Hematopoietic multipotent progenitor cell (in vitro differentiated cells): ENCODE results near the gene TMEM255B. TPM values are rescaled to one million over a fixed set of nuclear protein-coding genes. Genes with fewer than 3 reads are reported as not detected.
"Not testable (repeated sequence)": the region's sequence is repeated elsewhere in the genome, so short reads cannot be mapped to it uniquely, and the experiment has no call there.

Source experiments
- DNase-seq, 3 donors: peaks; one replicate each; pipeline ENCODE4 v3.0.0-alpha.2; 2011 to 2015; ENCODE audit warnings: low read depth in 2 of 3, low spot score in 2 of 3
- total RNA-seq: library from RNA; depleted of rRNA; stranded (reverse); fragments of >200 nt; gene quantifications from one replicate; pipeline ENCODE4 v1.2.3, GENCODE V29; 2012

The TMEM255B gene
- total RNA-seq, result 0.54 TPM

DNA sequence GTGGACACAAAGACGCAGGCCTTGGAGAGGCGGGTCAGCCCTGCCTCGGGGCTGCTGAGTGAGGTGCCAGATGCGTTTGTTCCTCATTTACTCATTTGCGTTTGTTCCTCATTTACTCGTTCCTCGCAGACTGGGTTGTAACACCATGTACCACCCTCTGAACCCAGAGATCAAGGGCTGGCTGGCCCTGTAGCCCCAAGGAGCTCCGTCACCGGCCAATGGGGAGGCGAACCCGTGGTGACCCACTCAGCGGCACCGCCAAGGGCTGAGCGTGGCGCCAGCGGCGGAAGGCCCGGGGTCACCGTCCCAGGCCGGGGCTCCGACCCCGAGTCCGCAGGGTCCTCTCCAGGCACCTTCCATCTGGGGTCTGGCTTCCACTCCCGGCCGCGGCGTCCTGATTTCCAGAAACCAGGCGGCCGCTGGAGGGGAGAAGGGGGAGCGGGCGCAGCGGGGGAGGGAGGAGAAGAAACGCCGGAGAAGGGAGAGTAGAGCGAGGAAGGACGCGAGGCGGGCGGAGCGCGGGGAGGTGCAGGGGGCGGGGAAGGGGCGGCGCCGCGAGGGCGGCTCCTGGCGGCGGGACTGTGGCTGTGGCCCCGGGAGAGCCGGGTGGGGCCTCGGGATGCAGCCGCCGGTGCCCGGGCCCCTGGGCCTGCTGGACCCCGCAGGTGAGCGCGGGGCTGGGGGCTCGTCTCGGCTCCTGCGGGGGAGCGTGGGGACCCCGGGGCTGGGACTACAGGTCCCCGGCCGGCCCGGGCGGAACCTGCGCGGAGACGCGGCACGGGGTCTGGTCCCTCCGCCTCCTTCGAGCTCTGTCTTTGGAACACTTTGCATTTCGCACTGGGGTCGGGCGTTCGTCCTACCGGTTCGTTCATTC is at the start of gene TMEM255B:
TMEM255B (plus strand) TSS at position 576 of the 874 bp plus-strand sequence; CDS start at position 620, 44 bp downstream.
- DNase-seq, result peak; percentile 24 to 85 (median 73)

DNA sequence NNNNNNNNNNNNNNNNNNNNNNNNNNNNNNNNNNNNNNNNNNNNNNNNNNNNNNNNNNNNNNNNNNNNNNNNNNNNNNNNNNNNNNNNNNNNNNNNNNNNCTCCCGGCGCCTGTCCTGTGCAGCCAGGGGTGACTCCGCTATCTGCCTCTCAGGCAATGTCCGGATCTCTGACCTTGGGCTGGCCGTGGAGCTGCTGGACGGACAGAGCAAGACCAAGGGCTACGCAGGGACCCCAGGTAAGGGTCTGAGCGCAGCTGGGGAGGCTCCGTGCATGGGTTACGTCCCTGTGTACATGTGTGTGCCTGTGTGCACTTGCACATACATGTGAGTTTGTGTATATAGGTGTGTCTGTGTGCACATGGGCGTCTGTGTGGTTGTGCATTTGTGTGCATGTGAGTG is 36.1 kb upstream of the TMEM255B start:
- DNase-seq, result no peak

DNA sequence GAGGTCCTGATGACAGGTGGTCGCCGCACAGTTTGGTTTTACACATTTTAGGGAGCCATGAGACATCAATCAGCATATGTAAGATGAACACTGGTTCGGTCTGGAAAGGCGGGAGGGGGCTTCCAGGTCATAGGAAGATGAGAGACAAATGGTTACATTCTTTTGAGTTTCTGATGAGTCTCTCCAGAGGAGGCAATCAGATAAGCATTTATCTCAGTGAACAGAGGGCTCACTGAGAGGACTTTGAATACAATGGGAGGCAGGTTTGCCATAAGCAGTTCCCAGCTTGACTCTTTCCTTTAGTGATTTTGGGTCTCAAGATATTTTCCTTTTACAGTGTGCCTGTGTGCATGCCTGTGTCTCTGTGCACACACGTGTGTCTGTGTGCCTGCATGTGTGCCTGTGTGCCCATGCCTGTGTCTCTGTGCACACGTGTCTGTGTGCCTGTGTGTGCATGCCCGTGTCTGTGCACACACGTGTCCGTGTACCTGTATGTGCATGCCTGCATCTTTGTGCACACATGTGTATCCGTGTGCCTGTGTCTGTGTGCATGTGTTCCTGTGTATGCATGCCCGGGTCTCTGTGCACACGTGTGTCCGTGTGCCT is 35.5 kb upstream of the TMEM255B start:
- DNase-seq, result no peak

DNA sequence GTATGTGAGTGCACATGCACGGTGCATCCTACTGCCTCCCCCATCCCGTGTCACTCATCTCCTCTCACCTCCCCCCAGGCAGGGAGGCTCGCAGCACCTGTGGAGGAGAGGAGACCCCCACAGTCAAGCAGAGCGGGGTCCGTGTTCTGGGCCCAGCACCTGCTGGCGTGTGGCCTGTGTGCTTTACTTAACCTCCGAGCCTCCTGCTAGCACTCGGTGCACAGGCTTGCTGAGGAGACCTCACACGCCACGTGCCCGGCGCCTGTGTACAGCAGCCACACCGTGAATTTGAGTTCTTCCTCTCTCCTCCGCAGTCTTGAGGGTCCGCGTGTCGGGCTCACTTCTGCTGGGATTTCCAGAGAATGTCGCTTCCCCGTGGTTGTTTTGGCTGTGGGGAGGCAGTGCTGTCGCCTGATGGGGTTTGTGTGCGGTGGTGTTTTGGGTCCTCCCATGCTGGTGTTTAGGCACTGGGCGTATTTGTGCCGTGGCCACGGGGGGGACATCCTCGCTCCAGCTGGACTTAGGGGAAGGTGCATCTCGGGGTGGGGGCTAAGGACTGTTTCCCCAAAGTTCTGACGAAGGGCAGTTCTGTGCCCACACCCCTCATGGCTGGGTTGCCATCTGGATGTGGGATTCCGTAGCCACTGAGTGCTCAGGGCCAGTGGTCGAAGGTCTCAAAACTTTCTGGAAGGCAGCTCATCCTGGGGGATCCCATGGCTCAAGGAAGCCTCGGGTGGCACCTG is 34.8 kb upstream of the TMEM255B start:
- no peak for DNase-seq

DNA sequence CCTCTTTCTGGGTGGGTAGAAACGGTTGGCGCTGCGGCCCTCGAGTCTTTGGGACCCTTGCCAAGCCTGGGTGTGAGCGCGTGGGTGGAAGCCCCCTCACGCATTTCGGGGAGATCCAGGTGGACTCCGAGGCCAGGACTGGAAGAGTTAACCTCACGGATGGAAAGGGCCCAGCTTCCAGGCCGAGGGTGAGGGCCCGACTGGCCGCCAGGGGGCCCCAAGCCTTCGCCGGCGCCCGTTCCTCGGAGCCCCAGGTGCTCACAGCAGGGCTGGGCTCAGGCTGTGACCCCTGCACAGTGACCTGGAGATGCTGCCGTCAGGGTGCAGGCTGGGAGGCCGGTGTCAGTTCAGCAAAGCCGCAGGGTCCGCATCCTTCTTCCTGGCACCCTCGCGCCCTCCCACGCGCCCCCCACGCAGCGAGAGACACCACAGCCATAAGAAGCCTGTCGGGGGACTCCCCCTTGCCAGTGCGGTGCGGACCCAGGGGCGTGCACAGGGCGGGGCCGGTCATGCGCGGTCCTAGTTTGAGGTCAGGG is 34.2 kb upstream of the TMEM255B start:
- peak; percentile 76 to 86 (median 84) for DNase-seq

DNA sequence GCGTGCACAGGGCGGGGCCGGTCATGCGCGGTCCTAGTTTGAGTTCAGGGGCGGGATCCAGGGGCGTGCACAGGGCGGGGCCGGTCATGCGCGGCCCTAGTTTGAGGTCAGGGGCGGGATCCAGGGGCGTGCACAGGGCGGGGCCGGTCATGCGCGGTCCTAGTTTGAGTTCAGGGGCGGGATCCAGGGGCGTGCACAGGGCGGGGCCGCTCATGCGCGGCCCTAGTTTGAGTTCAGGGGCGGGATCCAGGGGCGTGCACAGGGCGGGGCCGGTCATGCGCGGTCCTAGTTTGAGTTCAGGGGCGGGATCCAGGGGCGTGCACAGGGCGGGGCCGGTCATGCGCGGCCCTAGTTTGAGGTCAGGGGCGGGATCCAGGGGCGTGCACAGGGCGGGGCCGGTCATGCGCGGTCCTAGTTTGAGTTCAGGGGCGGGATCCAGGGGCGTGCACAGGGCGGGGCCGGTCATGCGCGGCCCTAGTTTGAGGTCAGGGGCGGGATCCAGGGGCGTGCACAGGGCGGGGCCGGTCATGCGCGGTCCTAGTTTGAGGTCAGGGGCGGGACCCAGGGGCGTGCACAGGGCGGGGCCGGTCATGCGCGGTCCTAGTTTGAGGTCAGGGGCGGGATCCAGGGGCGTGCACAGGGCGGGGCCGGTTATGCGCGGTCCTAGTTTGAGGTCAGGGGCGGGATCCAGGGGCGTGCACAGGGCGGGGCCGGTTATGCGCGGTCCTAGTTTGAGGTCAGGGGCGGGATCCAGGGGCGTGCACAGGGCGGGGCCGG is 33.5 kb upstream of the TMEM255B start:
- DNase-seq, result not testable (repeated sequence)

DNA sequence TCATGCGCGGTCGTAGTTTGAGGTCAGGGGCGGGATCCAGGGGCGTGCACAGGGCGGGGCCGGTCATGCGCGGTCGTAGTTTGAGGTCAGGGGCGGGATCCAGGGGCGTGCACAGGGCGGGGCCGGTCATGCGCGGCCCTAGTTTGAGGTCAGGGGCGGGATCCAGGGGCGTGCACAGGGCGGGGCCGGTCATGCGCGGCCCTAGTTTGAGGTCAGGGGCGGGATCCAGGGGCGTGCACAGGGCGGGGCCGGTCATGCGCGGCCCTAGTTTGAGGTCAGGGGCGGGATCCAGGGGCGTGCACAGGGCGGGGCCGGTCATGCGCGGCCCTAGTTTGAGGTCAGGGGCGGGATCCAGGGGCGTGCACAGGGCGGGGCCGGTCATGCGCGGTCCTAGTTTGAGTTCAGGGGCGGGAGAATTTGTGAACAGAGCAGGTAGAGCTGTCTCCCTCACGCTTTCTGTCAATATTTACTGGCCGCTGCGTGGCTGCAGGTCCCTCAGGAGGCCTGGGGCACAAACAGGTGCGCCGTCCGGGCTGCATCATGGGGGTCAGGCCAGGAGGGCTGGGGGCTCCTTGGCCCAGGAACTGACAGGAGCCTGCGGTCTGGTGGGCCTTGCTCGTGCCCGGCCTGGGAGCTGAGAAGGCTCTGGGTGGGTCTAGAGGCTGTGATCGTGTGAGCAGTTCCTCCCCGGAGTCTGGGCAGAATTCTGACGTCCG is 32.8 kb upstream of the TMEM255B start:
- not testable (repeated sequence) for DNase-seq

DNA sequence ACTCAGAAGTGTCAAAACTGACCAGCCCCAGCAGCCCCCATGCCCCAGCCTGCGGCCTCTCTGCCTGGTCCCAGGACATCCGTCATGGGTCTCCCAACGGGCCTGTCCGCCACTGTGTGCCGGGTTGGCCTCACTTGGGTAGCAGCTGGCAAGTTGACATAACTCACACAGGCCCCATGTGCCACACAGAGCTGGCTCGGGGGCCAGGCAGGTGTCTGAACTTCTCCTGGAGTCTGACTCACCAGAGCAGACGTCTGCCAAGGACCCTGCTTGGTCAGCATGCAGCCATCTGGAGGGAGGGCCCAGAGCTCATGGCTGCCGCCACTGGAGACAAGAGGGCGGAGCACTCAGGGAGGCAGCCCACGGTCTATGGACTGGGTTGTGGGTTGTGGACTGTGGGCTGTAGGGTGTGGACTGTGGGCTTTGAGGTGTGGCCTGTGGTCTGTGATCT is 32.0 kb upstream of the TMEM255B start:
- no peak for DNase-seq

DNA sequence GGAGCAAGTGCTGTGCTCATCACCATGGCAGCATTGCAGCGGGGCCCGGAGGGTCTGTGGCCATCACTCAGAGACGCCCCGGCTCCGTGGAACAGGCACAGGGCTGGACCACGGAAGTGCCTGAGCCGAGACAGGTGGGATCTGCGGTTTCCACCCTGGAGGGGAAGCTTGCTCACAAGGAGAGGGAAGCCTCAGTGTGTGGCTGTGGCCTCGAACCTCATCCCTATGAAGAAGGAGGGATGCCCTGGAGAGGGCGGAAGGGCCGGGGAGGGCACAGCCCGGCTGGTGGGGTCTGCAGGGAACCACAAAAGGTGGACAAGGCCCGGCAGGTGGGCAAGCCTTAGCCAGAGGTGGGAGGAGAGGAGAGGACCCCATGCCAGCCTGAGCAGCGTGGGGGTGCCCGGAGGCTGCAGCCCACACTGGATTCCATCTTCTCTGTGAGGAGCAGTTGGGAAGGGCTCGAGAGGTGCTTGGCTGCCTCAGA is 30.4 kb upstream of the TMEM255B start:
- no peak for DNase-seq

DNA sequence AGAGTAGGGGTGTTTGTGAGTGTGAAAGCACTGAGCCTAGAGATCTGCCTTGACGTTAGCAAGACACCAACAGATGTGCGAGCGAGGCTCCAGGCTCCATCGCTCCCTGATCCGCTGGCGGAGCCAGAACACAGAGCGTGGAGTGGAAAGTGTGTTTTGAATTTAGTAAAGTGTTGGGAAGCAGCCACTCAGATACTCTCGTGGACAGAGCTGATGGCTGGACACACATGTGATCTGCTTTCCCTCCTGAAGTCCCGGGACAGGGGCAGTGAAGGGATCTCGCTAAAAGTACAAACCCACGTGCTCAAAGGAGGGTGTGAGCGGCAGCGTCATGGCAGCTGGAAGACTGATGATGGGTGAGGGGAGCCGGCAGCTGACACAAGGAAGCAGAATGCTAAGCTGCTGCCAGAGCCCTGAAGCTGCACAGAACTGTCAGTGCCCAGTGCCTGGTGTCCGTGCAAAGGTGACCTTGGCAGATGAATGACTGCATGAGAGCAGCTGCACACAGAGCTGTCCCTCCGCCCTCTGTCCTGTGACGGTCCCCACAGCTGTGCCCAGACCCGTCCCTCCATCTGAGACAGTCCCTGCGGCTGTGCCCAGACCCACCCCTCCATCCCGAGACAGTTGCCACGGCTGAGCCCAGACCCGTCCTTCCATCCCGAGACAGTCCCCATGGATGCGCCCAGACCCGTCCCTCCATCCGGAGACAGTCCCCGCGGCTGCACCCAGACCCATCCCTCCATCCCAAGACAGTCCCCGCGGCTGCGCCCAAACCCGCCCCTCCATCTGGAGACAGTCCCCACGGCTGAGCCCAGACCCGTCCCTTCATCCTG is 29.6 kb upstream of the TMEM255B start:
- no peak for DNase-seq

DNA sequence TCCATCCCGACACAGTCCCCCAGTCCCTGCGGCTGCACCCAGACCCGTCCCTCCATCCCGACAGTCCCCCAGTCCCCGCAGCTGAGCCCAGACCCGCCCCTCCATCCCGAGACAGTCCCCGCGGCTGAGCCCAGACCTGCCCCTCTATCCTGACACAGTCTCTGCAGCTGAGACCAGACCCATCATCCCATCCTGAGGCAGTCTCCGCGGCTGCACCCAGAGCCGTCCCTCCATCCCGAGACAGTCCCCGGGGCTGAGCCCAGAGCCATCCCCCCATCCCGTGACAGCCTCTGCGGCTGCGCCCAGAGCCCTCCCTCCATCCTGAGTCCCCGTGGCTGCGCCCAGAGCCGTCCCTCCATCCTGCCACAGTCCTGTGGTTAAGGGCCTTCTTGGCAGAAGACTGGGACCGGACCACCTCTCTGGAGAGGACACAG is 28.8 kb upstream of the TMEM255B start:
- DNase-seq, result no peak

DNA sequence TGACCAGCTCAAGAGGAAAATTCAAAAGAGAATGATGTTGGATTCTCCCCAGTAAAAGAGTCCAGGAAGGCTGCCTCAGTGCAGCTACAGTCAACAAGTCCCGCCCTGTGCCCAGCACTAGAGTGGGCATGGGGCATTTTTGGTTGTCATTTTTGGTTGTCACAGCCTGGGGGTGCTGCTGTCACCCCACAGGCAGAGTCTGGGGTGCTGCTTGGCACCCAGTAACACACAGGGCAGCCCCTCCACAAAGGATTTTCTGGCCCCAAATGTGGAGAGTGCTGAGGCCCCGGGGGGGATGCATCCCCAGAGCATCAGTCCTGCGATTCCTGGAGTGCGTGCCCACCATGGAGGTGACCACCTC is 28.2 kb upstream of the TMEM255B start:
- DNase-seq, result no peak

DNA sequence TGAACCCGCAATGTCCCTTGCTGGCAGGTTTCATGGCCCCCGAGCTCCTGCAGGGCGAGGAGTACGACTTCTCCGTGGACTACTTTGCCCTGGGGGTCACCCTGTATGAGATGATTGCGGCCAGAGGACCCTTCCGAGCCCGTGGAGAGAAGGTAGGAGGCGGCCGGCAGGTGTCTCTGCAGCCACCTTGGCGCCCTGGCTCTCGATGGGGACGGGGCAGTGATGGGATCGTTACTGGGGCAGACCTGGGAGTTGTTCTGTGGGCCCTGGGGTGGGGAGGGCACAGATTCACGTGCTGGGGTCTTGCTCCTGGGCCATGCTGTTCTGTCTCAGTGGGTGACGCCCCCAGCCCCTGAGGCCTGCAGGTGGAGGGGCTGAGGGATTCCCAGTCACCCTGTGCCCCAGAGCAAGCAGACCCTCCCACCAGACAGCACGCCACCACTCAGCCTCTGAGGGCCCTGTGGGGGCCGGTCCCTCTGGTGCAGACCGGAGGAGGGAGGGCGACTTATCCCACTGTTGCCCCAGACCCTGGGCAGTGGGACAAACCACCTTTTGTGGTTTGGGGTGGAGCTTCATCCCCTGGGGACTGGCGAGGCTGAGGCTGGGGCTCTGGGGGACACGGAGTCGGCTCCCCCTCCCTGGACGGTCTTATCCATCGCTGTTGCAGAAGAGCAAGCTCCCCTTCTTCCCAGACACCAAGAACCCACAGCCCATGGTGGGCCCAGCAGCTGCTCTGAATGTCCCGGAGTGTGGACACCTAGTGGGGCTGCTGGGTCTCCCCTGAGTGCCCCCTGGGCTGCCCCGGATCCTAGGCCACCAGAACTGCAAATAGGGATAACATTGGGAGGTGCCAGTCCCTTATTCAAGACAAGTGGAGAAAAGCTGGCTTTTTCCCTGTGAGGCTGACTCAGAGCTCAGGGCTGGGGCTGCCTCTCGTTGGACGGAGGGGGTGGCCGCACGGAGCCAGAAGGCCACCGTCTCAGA is 27.5 kb upstream of the TMEM255B start:
- no peak for DNase-seq

DNA sequence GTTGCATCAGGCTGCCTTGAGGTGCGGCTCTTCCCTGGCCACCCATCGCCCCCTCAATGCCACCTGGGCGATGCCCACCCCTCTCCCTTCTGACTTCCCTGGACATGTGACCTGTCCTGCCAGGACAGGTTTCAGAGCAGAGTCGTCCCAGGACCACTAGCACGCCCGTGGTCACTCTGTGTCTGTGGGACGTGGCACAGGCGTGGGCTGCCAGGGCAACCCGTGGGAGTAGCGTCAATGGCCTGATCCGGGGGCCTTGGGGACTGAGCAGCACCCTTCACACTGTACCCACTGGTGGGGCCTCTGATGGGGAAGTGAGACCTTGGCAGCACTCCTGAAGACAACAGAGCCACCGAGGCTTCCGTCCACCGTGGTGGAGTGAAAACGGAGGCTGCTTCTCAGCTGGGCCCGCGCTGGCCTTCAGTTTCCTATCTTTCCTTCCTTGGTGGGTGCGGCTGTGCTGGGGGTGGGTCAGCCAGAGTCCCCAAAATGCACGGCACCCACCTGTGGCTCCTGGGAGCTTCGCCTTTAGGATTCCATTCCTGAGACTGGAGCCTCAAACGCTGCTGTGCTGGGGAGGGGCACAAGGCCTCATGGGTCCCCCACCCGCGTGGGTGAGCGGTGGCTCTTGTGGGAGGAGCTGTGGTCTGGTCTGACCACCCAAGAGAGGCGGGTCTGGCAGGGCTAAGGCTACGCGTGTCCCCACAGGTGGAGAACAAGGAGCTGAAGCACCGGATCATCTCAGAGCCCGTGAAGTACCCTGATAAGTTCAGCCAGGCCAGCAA is 26.7 kb upstream of the TMEM255B start:
- peak in 1 of 3 donors; percentile 50 for DNase-seq

DNA sequence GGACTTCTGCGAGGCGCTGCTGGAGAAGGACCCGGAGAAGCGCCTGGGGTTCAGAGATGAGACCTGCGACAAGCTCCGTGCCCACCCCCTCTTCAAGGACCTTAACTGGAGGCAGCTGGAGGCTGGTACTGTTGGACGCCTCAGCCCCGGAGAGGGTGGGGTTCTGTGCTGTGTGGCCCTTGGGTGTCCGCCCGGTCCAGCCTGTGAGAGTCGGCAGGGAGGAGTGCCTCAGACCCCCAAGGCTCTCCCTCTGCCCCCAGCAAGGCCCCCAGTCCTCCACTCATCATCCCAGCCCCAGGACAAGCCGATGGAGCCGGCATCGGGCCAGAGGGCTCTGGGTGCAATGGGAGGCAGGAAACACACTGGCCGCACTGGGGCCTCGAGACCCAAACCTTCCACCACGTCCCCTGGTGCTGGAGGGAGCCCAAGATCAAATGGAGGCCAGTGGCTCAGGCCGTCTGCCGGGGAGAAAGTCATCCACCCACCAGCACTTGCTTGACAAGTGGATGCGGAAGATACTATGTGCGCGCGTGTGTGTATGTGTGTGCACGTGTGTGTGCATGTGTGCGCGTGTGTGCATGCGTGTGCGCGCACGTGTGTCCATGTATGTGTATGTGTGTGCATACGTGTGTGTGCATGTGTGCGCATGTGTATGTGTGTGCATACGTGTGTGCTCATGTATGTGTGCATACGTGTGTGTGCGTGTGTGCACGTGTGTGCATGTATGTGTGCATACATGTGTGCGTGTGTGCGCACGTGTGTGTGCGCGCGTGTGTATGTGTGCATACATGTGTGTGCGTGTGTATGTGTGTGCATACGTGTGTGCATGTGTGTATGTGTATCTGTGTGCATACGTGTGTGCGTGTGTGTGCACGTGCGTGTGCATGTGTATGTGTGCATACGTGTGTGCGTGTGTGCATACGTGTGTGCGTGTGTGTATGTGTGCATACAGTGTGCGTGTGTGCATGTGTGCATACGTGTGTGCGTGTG is 25.8 kb upstream of the TMEM255B start:
- DNase-seq, result no peak
